ENCODE measurements around the gene TECPR2.
"Not testable (repeated sequence)": the region's sequence is repeated elsewhere in the genome, so short reads cannot be mapped to it uniquely, and the experiment has no call there.

TECPR2 gene

GRCh38 chr14:102545461-102546265, 182.9 kb downstream of the TECPR2 start:
- no peak for DNase-seq (ENCODE audit: low read depth in 3 of 3, low spot score in 1 of 3)

DNA sequence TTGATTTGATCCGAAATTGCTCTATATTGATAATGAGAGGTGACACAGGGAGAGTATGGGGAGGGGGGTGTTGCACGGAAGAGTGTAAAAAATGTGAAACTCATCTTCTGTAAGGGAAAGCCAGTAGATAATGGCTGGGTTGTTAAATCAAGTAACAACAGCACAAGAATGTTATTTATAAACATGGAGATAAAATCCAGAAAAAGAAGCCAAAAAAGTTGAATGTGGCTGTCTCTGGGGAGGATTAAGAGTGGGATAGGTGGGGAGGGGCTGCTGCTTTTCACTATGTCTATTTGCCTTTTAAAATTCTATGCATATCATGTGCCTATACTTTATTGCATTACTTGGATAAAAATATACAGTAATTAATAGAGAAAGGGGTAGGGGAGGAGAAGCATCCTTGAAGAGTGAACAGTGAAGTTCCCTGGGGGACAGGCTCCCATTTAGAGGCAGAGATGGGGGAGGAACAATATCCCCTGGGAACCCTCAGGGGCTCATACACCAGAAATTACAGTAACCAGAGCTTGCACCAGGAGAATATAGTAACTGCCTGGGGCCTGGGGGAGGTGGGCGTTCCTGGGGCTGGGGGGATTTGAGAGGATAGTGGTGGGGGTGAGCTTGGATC, 186.0 kb downstream of the TECPR2 start:
- no peak for DNase-seq (ENCODE audit: low read depth in 3 of 3, low spot score in 1 of 3)

DNA sequence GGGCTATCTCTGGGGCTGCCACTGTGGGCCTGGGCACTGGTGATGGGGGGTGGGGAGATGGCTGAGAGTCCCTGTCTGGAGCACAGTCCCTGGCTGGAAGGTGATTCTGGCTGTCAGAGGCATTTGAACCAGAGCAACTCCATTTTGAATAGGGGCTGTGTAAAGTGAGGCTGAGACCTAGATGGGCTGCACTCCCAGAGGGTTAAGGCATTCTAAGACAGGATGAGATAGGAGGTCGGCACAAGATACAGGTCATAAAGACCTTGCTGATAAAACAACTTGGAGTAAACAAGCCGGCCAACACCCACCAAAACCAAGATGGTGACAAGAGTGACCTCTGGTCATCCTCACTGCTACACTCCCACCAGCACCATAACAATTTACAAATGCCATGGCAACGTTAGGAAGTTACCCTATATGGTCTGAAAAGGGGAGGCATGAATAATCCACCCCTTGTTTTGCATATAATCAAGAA, 188.2 kb downstream of the TECPR2 start:
- DNase-seq (ENCODE audit: low read depth in 3 of 3, low spot score in 1 of 3): not testable (repeated sequence)

All from stimulated activated CD4-positive, alpha-beta T cell treated with anti-CD3 and anti-CD28 coated beads, TNF-alpha, amount 100 ng/mL, for 1 hour (primary cell).